HTERT RPE-1 (cell line): ENCODE results near the gene ZNF678.
"Not testable (repeated sequence)": the region's sequence is repeated elsewhere in the genome, so short reads cannot be mapped to it uniquely, and the experiment has no call there.

Source experiments
- in situ Hi-C: fragments of 300-500 bp; cut with MboI; formaldehyde crosslinking; loops from 4 replicates; pipeline ENCODE4 v1.14.3; 2020; ENCODE audit warnings: low sequenced_read_pairs

The ZNF678 gene

GRCh38 chr1:227709451-227709850, 146.1 kb downstream of the ZNF678 start:
- in situ Hi-C loops = no loop called here

DNA sequence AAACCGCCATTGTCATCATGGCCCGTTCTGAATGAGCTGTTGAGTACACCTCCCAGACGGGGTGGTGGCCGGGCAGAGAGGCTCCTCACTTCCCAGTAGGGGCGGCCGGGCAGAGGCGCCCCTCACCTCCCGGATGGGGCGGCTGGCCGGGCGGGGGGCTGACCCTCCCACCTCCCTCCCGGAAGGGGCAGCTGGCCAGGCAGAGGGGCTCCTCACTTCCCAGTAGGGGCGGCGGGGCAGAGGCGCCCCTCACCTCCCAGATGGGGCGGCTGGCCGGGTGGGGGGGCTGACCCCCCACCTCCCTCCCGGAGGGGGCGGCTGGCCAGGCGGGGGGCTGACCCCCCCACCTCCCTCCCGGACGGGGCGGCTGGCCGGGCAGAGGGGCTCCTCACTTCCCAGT, 147.1 kb downstream of the ZNF678 start:
- in situ Hi-C loops = not testable (repeated sequence)

- in situ Hi-C loops = no loop called here
Observed at GRCh38 chr1:227712648-227713047, 149.3 kb downstream of the ZNF678 start.

DNA sequence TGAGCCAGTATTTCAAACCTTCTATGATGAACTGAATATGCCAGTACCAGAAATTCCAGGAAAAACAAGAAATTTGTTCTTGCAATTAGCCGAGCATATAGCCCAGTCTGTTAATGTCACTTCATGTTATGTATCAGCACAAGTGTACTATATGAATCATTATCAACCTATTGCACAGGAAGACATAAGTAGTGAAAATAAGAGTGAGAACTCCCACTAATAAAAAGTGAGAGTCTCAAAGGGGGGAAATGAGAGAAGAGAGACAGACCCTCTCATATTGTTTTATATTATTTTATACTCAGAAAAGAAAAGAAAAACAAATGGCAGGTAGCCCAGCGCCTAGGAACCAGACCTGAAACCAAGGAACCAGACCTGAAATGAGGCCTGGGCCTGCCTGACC, 155.6 kb downstream of the ZNF678 start:
- in situ Hi-C loops = no loop called here

- in situ Hi-C loops = no loop called here
Observed at GRCh38 chr1:227723474-227723873, 160.1 kb downstream of the ZNF678 start.

GRCh38 chr1:227725046-227725445, 161.7 kb downstream of the ZNF678 start:
- in situ Hi-C loops = no loop called here

GRCh38 chr1:227726318-227726717, 163.0 kb downstream of the ZNF678 start:
- in situ Hi-C loops = no loop called here
